HL-60 (cell line): Measurements from ENCODE around the gene MPST.

ENCODE experiments used
- DNase-seq, 2 experiments: peaks; one replicate each; pipeline ENCODE4 v3.0.0-alpha.2; 2010 to 2020; ENCODE audit warnings: low read depth in 1 of 2, low spot score in 1 of 2
- H3K27ac ChIP-seq: fragments of 250-450 bp; sonication (Bioruptor Pico); replicated peaks from 2 replicates; pipeline ENCODE4 v1.5.1; 2020; ENCODE audit warnings: mild to moderate bottlenecking, moderate library complexity
- H3K27me3 ChIP-seq: fragments of 250-450 bp; sonication (Bioruptor Pico); 2 replicates; pipeline ENCODE4 v1.5.1; 2021; ENCODE audit warnings: mild to moderate bottlenecking, moderate library complexity; ENCODE audit not compliant: insufficient read depth, poor library complexity, severe bottlenecking
- H3K4me3 ChIP-seq: replicated peaks from 2 replicates; pipeline ENCODE4 v1.5.1; 2011; ENCODE audit warnings: mild to moderate bottlenecking, control low read depth, low read length; ENCODE audit not compliant: insufficient read depth
- CTCF ChIP-seq: IDR thresholded peaks from one replicate; pipeline ENCODE4 v1.5.1; 2011; ENCODE audit warnings: low read length, control low read depth, inconsistent platforms; ENCODE audit not compliant: insufficient read depth
- GABPA ChIP-seq: IDR thresholded peaks from 2 replicates; pipeline ENCODE4 v1.6.1; 2012; ENCODE audit warnings: low read depth
- POLR2AphosphoS5 ChIP-seq: IDR thresholded peaks from 2 replicates; pipeline ENCODE4 v1.6.1; 2012; ENCODE audit warnings: low read depth
- REST ChIP-seq: IDR thresholded peaks from 2 replicates; pipeline ENCODE4 v1.6.1; 2012; ENCODE audit warnings: low read depth; ENCODE audit not compliant: insufficient replicate concordance
- SPI1 ChIP-seq: IDR thresholded peaks from 2 replicates; pipeline ENCODE4 v1.6.1; 2012; ENCODE audit warnings: low read depth, mild to moderate bottlenecking, borderline replicate concordance

MPST gene

GRCh38 chr22:37043209-37043827 lies 23.8 kb downstream of the MPST start:
- DNase-seq = no peak
- no peak overlapping the region for H3K4me3 ChIP-seq
- TF ChIP-seq SPI1 (no peak), GABPA (no peak), CTCF (no peak), POLR2AphosphoS5 (no peak), REST (no peak)
- no peak overlapping the region for H3K27ac ChIP-seq
- no peaks in the 10 kb centered on the region for H3K27me3 ChIP-seq

- no peaks in the 10 kb centered on the region for H3K27me3 ChIP-seq
These were observed 24.4 kb downstream of the MPST start for GRCh38 chr22:37043828-37044538.

More at GRCh38 chr22:37043828-37044538, 24.4 kb downstream of the MPST start:
- TF ChIP-seq GABPA = no peak
- peak; percentile 84 for TF ChIP-seq CTCF
- no peak for TF ChIP-seq POLR2AphosphoS5
- TF ChIP-seq REST = peak; percentile 72
- TF ChIP-seq SPI1 = no peak
- Histone ChIP-seq H3K4me3 (no peak overlapping the region), H3K27ac (no peak overlapping the region)
- peak; percentile 51 to 86 for DNase-seq
